Neural crest cell (in vitro differentiated cells): ENCODE measurements around the gene SYCN. TPM values are rescaled to one million over a fixed set of nuclear protein-coding genes. Genes with fewer than 3 reads are reported as not detected.

Source experiments
- DNase-seq: peaks from one replicate; pipeline ENCODE4 v3.0.0; 2021; ENCODE audit warnings: low read depth, mixed read lengths, low spot score
- H3K27ac Mint-ChIP-seq: one replicate; pipeline ENCODE4 v1.8.0; 2021; ENCODE audit warnings: mild to moderate bottlenecking, mixed read lengths; ENCODE audit not compliant: unreplicated experiment
- H3K27me3 Mint-ChIP-seq: 2 replicates; pipeline ENCODE4 v1.8.0; 2021; ENCODE audit warnings: low read depth, mild to moderate bottlenecking, mixed read lengths
- H3K36me3 Mint-ChIP-seq: 2 replicates; pipeline ENCODE4 v1.8.0; 2021; ENCODE audit warnings: low read depth, mild to moderate bottlenecking, mixed read lengths
- H3K4me1 Mint-ChIP-seq: 2 replicates; pipeline ENCODE4 v1.8.0; 2021; ENCODE audit warnings: mixed read lengths
- H3K4me3 Mint-ChIP-seq: one replicate; pipeline ENCODE4 v1.8.0; 2021; ENCODE audit warnings: mild to moderate bottlenecking, mixed read lengths
- H3K9me3 Mint-ChIP-seq: 2 replicates; pipeline ENCODE4 v1.8.0; 2021; ENCODE audit warnings: mixed read lengths
- long read RNA-seq: library from polyadenylated mRNA; unstranded; transcript quantifications from one replicate; pipeline ENCODE4 v2.0.0, GENCODE V29; 2020
- total RNA-seq: library from RNA; stranded (reverse); gene quantifications from 2 replicates; pipeline ENCODE4 v1.2.1, GENCODE V29; 2021
- TF ChIP-seq, protein P1 (sequence below): fragments of 200-600 bp; sonication (generic); conservative IDR thresholded peaks from 2 replicates; pipeline ENCODE4 v1.5.0; 2021; ENCODE audit warnings: antibody characterized with exemption, mild to moderate bottlenecking

SYCN gene, protein sequence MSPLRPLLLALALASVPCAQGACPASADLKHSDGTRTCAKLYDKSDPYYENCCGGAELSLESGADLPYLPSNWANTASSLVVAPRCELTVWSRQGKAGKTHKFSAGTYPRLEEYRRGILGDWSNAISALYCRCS
- not detected in 2 replicates for total RNA-seq
- long read RNA-seq, result 0 reads

DNA sequence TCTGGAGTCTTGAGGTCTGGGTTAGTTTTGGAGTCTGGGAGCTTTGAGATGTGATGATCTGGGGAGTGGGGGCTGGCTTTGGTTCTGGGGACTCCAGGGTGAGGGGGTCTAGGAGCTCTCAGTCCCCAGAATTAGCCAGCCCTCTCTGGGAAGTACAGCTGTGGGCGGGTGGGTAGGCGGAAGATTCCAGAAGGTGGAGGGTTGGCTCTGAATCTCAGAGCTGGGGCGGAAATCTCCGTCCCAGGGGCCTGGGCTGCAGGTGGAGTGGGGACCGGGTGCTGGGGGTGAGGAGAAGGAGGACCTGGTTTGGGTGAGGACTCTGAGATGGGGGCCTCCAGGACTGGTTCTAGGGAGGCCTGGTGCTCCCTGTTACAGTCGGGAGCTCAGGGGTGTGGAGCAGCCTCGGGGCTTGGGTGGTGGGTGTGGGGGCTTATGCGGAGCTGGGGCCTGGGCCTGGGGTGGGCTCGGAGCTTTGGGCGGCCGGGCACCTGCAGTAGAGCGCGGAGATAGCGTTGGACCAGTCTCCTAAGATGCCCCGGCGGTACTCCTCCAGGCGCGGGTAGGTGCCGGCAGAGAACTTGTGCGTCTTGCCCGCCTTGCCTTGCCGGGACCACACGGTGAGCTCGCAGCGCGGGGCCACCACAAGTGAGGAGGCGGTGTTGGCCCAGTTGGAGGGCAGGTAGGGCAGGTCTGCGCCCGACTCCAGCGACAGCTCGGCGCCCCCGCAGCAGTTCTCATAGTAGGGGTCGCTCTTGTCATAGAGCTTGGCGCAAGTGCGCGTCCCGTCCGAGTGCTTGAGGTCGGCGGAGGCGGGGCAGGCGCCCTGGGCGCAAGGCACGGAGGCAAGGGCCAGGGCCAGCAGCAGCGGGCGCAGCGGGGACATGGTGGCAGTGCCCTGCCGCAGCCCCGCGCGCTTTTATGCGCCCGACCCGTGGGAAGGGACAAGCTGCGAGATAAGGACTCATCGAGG lies at the start of gene SYCN:
TSS of gene SYCN (minus strand) at position 892 of the 970 bp plus-strand sequence. CDS start at position 883, 9 bp downstream.
- Mint-ChIP-seq H3K36me3 (no peaks in the 10 kb centered on the region), H3K9me3 (no peaks in the 10 kb centered on the region), H3K4me3 (no peak within 1 kb of the TSS), H3K27ac (no peak within 1 kb of the TSS), H3K27me3 (peaks cover 34% of the 10 kb centered on the region), H3K4me1 (no peaks in the 10 kb centered on the region)
- TF ChIP-seq, protein P1, sequence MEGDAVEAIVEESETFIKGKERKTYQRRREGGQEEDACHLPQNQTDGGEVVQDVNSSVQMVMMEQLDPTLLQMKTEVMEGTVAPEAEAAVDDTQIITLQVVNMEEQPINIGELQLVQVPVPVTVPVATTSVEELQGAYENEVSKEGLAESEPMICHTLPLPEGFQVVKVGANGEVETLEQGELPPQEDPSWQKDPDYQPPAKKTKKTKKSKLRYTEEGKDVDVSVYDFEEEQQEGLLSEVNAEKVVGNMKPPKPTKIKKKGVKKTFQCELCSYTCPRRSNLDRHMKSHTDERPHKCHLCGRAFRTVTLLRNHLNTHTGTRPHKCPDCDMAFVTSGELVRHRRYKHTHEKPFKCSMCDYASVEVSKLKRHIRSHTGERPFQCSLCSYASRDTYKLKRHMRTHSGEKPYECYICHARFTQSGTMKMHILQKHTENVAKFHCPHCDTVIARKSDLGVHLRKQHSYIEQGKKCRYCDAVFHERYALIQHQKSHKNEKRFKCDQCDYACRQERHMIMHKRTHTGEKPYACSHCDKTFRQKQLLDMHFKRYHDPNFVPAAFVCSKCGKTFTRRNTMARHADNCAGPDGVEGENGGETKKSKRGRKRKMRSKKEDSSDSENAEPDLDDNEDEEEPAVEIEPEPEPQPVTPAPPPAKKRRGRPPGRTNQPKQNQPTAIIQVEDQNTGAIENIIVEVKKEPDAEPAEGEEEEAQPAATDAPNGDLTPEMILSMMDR, result no peak
- no peak for DNase-seq

DNA sequence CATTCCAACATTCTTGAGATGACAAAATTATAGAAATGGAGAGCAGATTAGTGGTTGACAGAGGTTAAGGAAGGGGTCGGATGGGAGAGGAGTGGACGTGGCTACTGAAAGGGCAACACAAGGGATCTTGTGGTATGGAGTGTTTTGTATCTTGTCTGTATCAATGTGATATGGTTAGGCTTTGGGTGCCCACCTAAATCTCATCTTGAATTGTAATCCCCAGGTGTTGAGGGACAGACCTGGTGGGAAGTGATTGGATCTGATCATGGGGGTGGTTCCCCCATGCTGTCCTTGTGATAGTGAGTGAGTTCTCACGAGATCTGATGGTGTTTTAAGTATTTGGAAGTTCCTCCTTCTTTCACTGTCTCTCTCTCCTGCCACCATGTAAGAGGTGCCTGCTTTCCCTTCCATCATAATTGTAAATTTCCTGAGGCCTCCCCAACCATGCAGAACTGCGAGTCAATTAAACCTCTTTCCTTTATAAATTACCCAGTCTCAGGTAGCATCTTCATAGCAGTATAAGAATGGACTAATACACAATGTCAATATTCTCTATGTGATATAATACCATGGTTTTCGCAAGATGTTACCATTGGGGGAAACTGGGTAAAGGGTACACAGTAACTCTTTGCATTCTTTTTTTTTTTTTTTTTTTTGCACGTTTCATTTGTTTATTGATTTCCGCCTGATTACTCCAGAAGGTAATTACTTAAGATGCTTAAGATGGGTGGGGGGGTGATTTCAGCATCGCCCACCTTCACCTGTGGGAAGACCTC lies 49.5 kb upstream of the SYCN start:
- H3K4me1 Mint-ChIP-seq, result peaks cover 6% of the 10 kb centered on the region
- no peaks in the 10 kb centered on the region for H3K36me3 Mint-ChIP-seq
- H3K4me3 Mint-ChIP-seq, result no peak overlapping the region
- peaks cover 2% of the 10 kb centered on the region for H3K9me3 Mint-ChIP-seq
- no peak overlapping the region for H3K27ac Mint-ChIP-seq
- peaks cover 74% of the 10 kb centered on the region for H3K27me3 Mint-ChIP-seq
- TF ChIP-seq, protein P1, result no peak
- no peak for DNase-seq

DNA sequence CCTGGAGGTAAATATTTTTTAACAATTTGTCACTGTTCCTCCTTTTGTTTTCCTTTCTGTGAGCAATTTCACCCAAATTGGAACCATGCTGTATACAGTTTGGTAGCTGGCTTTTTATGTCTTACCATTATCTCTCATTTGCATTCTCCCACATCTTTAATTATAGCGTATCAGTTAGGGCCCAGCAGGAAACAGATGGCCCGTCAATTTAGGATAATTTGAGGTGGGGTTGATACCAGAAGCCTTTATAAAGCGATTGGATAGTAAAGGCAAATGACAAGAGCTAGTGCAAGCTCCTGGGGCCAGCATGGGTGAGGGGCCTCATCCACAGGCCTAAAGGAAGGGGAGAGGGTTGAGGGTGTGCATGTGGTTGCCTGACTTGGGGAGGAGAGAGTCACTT lies 48.4 kb upstream of the SYCN start:
- Mint-ChIP-seq H3K27me3 (peaks cover 77% of the 10 kb centered on the region), H3K4me3 (no peak overlapping the region), H3K4me1 (no peaks in the 10 kb centered on the region), H3K36me3 (no peaks in the 10 kb centered on the region), H3K27ac (no peak overlapping the region), H3K9me3 (peaks cover 2% of the 10 kb centered on the region)
- TF ChIP-seq, protein P1, result no peak
- no peak for DNase-seq

DNA sequence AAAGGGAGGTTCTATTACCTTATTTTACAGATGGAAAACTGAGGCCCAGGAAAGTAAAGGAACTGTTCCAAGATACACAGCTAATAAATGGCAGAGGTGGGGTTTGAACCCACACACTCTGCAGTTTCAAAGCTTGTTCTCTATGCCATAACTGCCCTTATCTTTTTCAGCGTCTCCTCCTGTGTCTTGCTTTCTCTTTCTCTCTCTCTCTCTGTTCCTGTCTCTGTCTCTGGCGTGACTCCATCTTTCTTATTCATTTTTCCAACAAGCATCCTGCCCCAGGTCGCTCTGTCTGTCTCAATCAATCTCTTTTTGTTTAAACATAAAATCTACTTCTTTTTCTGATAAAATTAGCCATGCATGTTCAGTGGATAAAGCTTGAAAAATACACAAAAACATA lies 47.8 kb upstream of the SYCN start:
- DNase-seq, result no peak
- Mint-ChIP-seq H3K4me3 (no peak overlapping the region), H3K9me3 (no peaks in the 10 kb centered on the region), H3K36me3 (no peaks in the 10 kb centered on the region), H3K4me1 (no peaks in the 10 kb centered on the region), H3K27ac (no peak overlapping the region), H3K27me3 (peaks cover 84% of the 10 kb centered on the region)
- TF ChIP-seq, protein P1, result no peak

DNA sequence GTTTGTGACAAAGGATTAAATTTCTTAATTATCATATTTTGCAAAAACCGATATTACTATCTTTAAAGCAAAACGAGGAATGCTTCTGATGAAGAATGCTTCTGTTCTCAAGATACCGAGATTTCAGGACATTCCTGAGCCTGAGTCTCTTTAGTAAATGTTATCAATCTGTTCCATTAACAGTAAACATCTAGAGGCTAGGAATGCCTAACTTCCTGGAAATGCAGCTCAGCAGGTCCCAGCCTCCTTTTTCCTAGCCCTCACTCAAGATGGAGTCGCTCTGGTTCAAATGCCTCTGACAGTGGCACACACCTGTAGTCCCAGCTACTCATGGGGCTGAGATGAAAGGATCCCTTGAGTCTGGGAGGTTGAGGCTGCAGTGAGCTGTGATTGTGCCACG lies 47.0 kb upstream of the SYCN start:
- TF ChIP-seq, protein P1, result no peak
- Mint-ChIP-seq H3K36me3 (no peaks in the 10 kb centered on the region), H3K4me3 (no peak overlapping the region), H3K4me1 (no peaks in the 10 kb centered on the region), H3K27me3 (peaks cover 85% of the 10 kb centered on the region), H3K9me3 (no peaks in the 10 kb centered on the region), H3K27ac (no peak overlapping the region)
- DNase-seq, result no peak
